Testis (tissue), 2 donors: ENCODE results near the gene PPARG.

Source experiments
- CTCF ChIP-seq, 3 experiments: fragments of 450-650 bp in 2 of 3; fragments of 200-600 bp in 1 of 3; sonication (generic) in 1 of 3; IDR thresholded peaks; one replicate each; pipeline ENCODE4 v1.5.1; 2016 to 2019; ENCODE audit warnings: antibody characterized with exemption in 3 of 3, mild to moderate bottlenecking in 2 of 3, moderate library complexity in 1 of 3
- POLR2A ChIP-seq: fragments of 450-650 bp; IDR thresholded peaks from one replicate; pipeline ENCODE4 v1.6.1; 2017; ENCODE audit warnings: antibody characterized with exemption, mild to moderate bottlenecking, moderate library complexity

DNA sequence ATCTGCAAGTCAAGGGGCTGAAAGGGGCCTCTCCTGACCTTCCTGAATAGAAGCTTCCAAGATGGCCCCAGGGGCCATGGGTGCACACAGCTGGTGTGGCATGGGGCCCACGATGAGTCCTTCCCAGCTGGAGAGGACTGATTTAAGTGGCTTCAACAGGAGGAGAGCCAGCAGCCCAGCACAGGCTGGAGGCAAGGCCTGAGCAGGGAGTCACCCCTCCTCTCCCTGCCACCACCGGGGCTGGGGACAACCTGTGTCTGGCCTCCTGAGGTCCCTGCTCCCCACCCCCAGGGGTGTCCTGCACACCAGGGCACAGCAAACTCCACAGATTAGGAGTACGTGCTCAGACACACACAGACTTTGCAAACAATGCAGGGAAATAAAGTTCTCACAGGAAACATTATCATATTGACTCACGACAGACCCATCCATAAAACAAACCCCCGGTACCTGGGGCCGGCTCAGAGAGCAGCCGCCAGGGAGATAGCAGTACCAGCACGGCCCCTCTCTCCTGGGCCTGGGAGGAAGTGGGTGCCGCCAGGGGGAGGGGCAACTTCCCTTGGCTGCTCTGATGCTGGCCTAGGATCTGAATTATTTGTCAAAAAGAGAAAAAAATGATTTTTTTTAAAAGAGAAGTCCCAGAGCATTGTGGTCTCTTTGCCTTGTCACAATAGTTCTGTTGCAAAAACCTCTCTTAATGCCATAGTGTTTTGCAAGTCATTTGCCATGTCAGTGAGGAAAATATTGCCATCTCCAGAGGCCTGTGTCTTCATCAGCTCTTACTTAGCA, 173.5 kb downstream of the PPARG start:
- TF ChIP-seq POLR2A (no peak), CTCF (IDR thresholded peaks at IDR 0.05) (no peak)
